ENCODE results near the gene ATXN1.

- TF ChIP-seq CTCF (optimal IDR thresholded peaks at IDR 0.05 in 1 of 3, IDR thresholded peaks at IDR 0.05 in 1 of 3, conservative IDR thresholded peaks at IDR 0.05 in 1 of 3; ENCODE audit: extremely low read depth in 1 of 3, insufficient read depth in 2 of 3, low read length in 3 of 3) (no peak), EZH2 (IDR thresholded peaks at IDR 0.05; ENCODE audit: low read length) (no peak)
Measured at GRCh38 chr6:16491666-16492313, 269.5 kb downstream of the ATXN1 start.

Measured in keratinocyte (primary cell).